ENCODE data around the gene AOX1. TPM values are rescaled to one million over a fixed set of nuclear protein-coding genes. Genes with fewer than 3 reads are reported as not detected.

The AOX1 gene
- total and polyA plus RNA-seq, 2 of the 8 experiments (the other 6 are each of a cell fraction or from before 2014, with no cell fraction given) = 5.6 to 8.3 TPM

DNA sequence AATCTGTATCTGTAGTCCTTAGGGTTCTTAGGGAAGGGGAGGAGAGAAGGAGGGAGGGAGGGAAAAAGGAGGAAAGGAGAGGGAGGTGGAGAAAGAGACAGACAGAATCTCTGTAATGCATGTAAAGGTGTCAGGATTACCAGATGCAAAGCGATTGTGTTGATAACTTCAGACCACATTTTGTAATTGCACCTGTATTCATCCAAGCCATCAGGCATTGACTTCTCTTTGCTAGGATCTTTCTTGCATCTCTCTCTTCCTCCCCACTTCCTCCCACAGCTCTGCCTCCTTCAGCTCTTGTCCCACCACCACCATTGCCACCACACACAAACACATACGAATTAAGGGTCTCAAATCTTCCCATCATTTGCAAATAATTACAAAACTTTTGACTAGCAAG is 91.4 kb downstream of the AOX1 start:
- Histone ChIP-seq H3K4me2 (ENCODE audit: insufficient read depth in 1 of 2, low read depth in 2 of 2, low read length in 2 of 2) (no peak overlapping the region), H3K14ac (ENCODE audit: insufficient read length) (no peak overlapping the region), H2AK5ac (ENCODE audit: low read depth, low read length) (no peak overlapping the region), H4K20me1 (replicated peaks in 1 of 2; ENCODE audit: control insufficient read depth in 1 of 2, insufficient read depth in 2 of 2, low read length in 2 of 2) (no peaks in the 10 kb centered on the region), H3K56ac (replicated peaks; ENCODE audit: insufficient read length, low read depth, low read length) (no peak overlapping the region), H3K9ac (replicated peaks in 1 of 4; ENCODE audit: extremely low read depth in 1 of 4, low read depth in 3 of 4, low read length in 3 of 4) (no peak overlapping the region; a peak in 1 of 7 replicates), H3K36me3 (ENCODE audit: control insufficient read depth in 2 of 4, insufficient read depth in 4 of 4, low read length in 3 of 4) (no peaks in the 10 kb centered on the region), H2AFZ (ENCODE audit: low read length) (no peak overlapping the region), H4K8ac (ENCODE audit: extremely low read depth, insufficient read depth, low read length) (no peak overlapping the region), H2BK120ac (replicated peaks; ENCODE audit: low read depth, low read length) (no peak overlapping the region), H3K23me2 (ENCODE audit: low read depth, low read length) (no peaks in the 10 kb centered on the region), H2BK15ac (ENCODE audit: low read length) (no peak overlapping the region), H3K4ac (replicated peaks; ENCODE audit: insufficient read length, low read depth, low read length) (no peak overlapping the region), H3K4me1 (replicated peaks in 1 of 4; ENCODE audit: control insufficient read depth in 3 of 4, insufficient read depth in 4 of 4, low read length in 3 of 4) (no peaks in the 10 kb centered on the region), H4K5ac (ENCODE audit: insufficient read length, low read depth, low read length) (no peak overlapping the region), H3K27ac (ENCODE audit: low read depth, low read length) (no peak overlapping the region), H2BK5ac (ENCODE audit: low read depth, low read length) (no peak overlapping the region), H4K91ac (replicated peaks; ENCODE audit: insufficient read length, low read length) (no peak overlapping the region), H3K9me3 (ENCODE audit: insufficient read depth in 2 of 2, low read depth in 1 of 2, low read length in 1 of 2) (no peaks in the 10 kb centered on the region), H3K23ac (ENCODE audit: insufficient read length) (no peak overlapping the region), H3K27me3 (replicated peaks in 1 of 4; ENCODE audit: control insufficient read depth in 3 of 4, extremely low read depth in 1 of 4, insufficient read depth in 3 of 4, low read length in 3 of 4) (no peaks in the 10 kb centered on the region), H3K4me3 (ENCODE audit: extremely low read depth in 1 of 4, insufficient read depth in 2 of 4, low read depth in 3 of 4, low read length in 4 of 4) (no peak overlapping the region), H3K79me2 (ENCODE audit: control insufficient read depth in 1 of 2, insufficient read depth in 2 of 2, low read length in 2 of 2) (no peaks in the 10 kb centered on the region), H2BK20ac (ENCODE audit: low read length) (no peak overlapping the region), H2BK12ac (ENCODE audit: low read depth, low read length) (no peak overlapping the region), H3K79me1 (ENCODE audit: low read depth, low read length) (no peaks in the 10 kb centered on the region), H3K18ac (ENCODE audit: extremely low read depth, low read length) (no peak overlapping the region)
- ChIA-PET POLR2A (ENCODE audit: partially characterized antibody) (no interaction called here), CTCF (ENCODE audit: partially characterized antibody) (interaction anchor here (1.7 kb wide), 1 partner anchor 27 kb away, joined by 6 read pairs; no protein-coding TSS in a partner anchor)
- 84% methylated on average over 2 of the region's 2 CpGs; no CpG with 5 or more reads in 1 of the 2 experiments for WGBS, 2 experiments (ENCODE audit: extremely low coverage in 1 of 2, insufficient coverage in 1 of 2, insufficient read length in 1 of 2, insufficient replicate concordance in 2 of 2, low coverage in 1 of 2, low lambda C conversion rate in 2 of 2, missing lambda C conversion rate in 1 of 2)
- no peak for DNase-seq (ENCODE audit: low read depth in 1 of 2, low spot score in 2 of 2)
- FAIRE-seq = no peak
- no peak for TF ChIP-seq ATF3 (IDR thresholded peaks at IDR 0.05; ENCODE audit: insufficient read depth, low read depth, low read length)
- no peak for TF ChIP-seq TAF7 (optimal IDR thresholded peaks at IDR 0.05; ENCODE audit: borderline replicate concordance, low read depth, low read length)
